K562 (cell line): ENCODE measurements around the gene CDK1. TPM values are rescaled to one million over a fixed set of nuclear protein-coding genes. Genes with fewer than 3 reads are reported as not detected.

Experiments used
- ATF7 ChIP-seq: fragments of 450-650 bp; IDR thresholded peaks from 2 replicates; pipeline ENCODE4 v1.7.1; 2014; ENCODE audit warnings: mild to moderate bottlenecking, moderate library complexity
- FOXP4 ChIP-seq: sonication (generic); formaldehyde crosslinking; IDR thresholded peaks from 2 replicates; pipeline ENCODE4 v1.8.0; 2022; ENCODE audit warnings: mild to moderate bottlenecking, missing genetic modification reagents, borderline replicate concordance
- GATAD2B ChIP-seq: fragments of 450-650 bp; IDR thresholded peaks from 2 replicates; pipeline ENCODE4 v1.6.1; 2017; ENCODE audit warnings: mild to moderate bottlenecking, borderline replicate concordance
- NFYB ChIP-seq: IDR thresholded peaks from 2 replicates; pipeline ENCODE4 v1.6.1; 2011; ENCODE audit warnings: mild to moderate bottlenecking, moderate library complexity; ENCODE audit not compliant: insufficient read length; ENCODE audit errors: extremely low read depth
- NKRF ChIP-seq: fragments of 450-650 bp; IDR thresholded peaks from 2 replicates; pipeline ENCODE4 v1.6.1; 2016; ENCODE audit warnings: borderline replicate concordance
- SPI1 ChIP-seq: IDR thresholded peaks from 2 replicates; pipeline ENCODE4 v1.6.1; 2011; ENCODE audit warnings: low read depth, low read length, control low read depth, borderline replicate concordance
- ZNF253 ChIP-seq: fragments of 250-450 bp; sonication (Bioruptor Pico); conservative IDR thresholded peaks from 2 replicates; pipeline ENCODE4 v1.6.1; 2021; ENCODE audit warnings: mild to moderate bottlenecking
- polyA plus RNA-seq, 8 experiments: library from polyadenylated mRNA; depleted of rRNA in 4 of 8; stranded (reverse) in 5 of 8; unstranded in 3 of 8; fragments of >200 nt; fragmentation: Nextera tagmentation in 2 of 8; fragmentation: Illumina TruSeq in 1 of 8; extraction: Ambion mirVana in 2 of 8; extraction: Trizol in 1 of 8; gene quantifications; 2 replicates each; pipeline versions ENCODE4 v1.2.1 to v1.2.3, GENCODE V29; 2011 to 2014; ENCODE audit warnings: inconsistent platforms in 1 of 8, missing spikeins in 1 of 8
- total RNA-seq, 7 experiments: library from RNA; depleted of rRNA in 6 of 7; stranded (reverse); fragments of >200 nt in 6 of 7; fragmentation: Illumina TruSeq in 2 of 7; extraction: Trizol in 2 of 7; gene quantifications; 2 replicates each; pipeline versions ENCODE4 v1.2.1 to v1.2.3, GENCODE V29; 2011 to 2021; ENCODE audit warnings: low replicate concordance in 1 of 7
- TF ChIP-seq, protein P1 (sequence below): sonication (generic); formaldehyde crosslinking; IDR thresholded peaks from 2 replicates; pipeline ENCODE4 v1.8.0; 2022; ENCODE audit warnings: missing genetic modification reagents, mild to moderate bottlenecking, borderline replicate concordance
- TF ChIP-seq, protein P2 (sequence below), 2 experiments: fragments of 150-350 bp in 1 of 2; IDR thresholded peaks; 2 replicates each; pipeline ENCODE4 v1.6.1; 2012 to 2016; ENCODE audit warnings: low read depth in 2 of 2, low read length in 2 of 2, mild to moderate bottlenecking in 1 of 2, moderate library complexity in 1 of 2
- TF ChIP-seq, protein P3 (sequence below): fragments of 200-400 bp; formaldehyde crosslinking; IDR thresholded peaks from 2 replicates; pipeline ENCODE4 v1.6.1; 2017; ENCODE audit warnings: mild to moderate bottlenecking, low read depth, low read length, moderate library complexity

The CDK1 gene
- total and polyA plus RNA-seq, 9 of the 15 experiments (the other 6 are each of a cell fraction or from before 2014, with no cell fraction given) = 156 to 685 (median 236) TPM

- TF ChIP-seq, protein P1, sequence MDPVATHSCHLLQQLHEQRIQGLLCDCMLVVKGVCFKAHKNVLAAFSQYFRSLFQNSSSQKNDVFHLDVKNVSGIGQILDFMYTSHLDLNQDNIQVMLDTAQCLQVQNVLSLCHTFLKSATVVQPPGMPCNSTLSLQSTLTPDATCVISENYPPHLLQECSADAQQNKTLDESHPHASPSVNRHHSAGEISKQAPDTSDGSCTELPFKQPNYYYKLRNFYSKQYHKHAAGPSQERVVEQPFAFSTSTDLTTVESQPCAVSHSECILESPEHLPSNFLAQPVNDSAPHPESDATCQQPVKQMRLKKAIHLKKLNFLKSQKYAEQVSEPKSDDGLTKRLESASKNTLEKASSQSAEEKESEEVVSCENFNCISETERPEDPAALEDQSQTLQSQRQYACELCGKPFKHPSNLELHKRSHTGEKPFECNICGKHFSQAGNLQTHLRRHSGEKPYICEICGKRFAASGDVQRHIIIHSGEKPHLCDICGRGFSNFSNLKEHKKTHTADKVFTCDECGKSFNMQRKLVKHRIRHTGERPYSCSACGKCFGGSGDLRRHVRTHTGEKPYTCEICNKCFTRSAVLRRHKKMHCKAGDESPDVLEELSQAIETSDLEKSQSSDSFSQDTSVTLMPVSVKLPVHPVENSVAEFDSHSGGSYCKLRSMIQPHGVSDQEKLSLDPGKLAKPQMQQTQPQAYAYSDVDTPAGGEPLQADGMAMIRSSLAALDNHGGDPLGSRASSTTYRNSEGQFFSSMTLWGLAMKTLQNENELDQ (CRISPR knock-in tag) = no peak
- TF ChIP-seq, protein P2, sequence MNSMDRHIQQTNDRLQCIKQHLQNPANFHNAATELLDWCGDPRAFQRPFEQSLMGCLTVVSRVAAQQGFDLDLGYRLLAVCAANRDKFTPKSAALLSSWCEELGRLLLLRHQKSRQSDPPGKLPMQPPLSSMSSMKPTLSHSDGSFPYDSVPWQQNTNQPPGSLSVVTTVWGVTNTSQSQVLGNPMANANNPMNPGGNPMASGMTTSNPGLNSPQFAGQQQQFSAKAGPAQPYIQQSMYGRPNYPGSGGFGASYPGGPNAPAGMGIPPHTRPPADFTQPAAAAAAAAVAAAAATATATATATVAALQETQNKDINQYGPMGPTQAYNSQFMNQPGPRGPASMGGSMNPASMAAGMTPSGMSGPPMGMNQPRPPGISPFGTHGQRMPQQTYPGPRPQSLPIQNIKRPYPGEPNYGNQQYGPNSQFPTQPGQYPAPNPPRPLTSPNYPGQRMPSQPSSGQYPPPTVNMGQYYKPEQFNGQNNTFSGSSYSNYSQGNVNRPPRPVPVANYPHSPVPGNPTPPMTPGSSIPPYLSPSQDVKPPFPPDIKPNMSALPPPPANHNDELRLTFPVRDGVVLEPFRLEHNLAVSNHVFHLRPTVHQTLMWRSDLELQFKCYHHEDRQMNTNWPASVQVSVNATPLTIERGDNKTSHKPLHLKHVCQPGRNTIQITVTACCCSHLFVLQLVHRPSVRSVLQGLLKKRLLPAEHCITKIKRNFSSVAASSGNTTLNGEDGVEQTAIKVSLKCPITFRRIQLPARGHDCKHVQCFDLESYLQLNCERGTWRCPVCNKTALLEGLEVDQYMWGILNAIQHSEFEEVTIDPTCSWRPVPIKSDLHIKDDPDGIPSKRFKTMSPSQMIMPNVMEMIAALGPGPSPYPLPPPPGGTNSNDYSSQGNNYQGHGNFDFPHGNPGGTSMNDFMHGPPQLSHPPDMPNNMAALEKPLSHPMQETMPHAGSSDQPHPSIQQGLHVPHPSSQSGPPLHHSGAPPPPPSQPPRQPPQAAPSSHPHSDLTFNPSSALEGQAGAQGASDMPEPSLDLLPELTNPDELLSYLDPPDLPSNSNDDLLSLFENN (IDR thresholded peaks at IDR 0.05; ENCODE audit: low read depth in 2 of 2, low read length in 2 of 2) = 0 out of 4 replicates have a peak, but pooled peaks of 1 of the 2 experiments have one; percentile 14
- peak; percentile 95 for TF ChIP-seq NKRF
- peak; percentile 78 for TF ChIP-seq ATF7
- TF ChIP-seq ZNF253 (CRISPR knock-in tag) = no peak
- TF ChIP-seq GATAD2B = peak; percentile 86
- TF ChIP-seq SPI1 = no peak; the same call in 1 of the 2 replicates
- TF ChIP-seq, protein P3, sequence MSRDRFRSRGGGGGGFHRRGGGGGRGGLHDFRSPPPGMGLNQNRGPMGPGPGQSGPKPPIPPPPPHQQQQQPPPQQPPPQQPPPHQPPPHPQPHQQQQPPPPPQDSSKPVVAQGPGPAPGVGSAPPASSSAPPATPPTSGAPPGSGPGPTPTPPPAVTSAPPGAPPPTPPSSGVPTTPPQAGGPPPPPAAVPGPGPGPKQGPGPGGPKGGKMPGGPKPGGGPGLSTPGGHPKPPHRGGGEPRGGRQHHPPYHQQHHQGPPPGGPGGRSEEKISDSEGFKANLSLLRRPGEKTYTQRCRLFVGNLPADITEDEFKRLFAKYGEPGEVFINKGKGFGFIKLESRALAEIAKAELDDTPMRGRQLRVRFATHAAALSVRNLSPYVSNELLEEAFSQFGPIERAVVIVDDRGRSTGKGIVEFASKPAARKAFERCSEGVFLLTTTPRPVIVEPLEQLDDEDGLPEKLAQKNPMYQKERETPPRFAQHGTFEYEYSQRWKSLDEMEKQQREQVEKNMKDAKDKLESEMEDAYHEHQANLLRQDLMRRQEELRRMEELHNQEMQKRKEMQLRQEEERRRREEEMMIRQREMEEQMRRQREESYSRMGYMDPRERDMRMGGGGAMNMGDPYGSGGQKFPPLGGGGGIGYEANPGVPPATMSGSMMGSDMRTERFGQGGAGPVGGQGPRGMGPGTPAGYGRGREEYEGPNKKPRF = no peak
- TF ChIP-seq FOXP4 (CRISPR knock-in tag) = no peak
- peak; percentile 77 for TF ChIP-seq NFYB
These were observed at the start of gene CDK1 (continued) for GRCh38 chr10:60778214-60778970.
